B cell (primary cell): ENCODE data around the gene SLC6A20. TPM values are rescaled to one million over a fixed set of nuclear protein-coding genes. Genes with fewer than 3 reads are reported as not detected.

ENCODE experiments used
- ATAC-seq: fragments of 200-7000 bp; cut with Tn5 transposase; one replicate; pipeline ENCODE4 v1.10.0; 2021; ENCODE audit warnings: low read depth, mild to moderate bottlenecking, moderate number of reproducible peaks, moderate library complexity
- CTCF ChIA-PET: fragments of 350-600 bp; sonication (Branson Sonifier 250); formaldehyde crosslinking; loops from one replicate; lab custom pipeline; 2021; ENCODE audit warnings: antibody characterized with exemption, inconsistent platforms; lab: Charles Lee
- POLR2A ChIA-PET: fragments of 350-600 bp; sonication (Branson Sonifier 250); formaldehyde crosslinking; loops from one replicate; lab custom pipeline; 2021; ENCODE audit warnings: antibody characterized with exemption; lab: Charles Lee
- DNase-seq: peaks from one replicate; pipeline ENCODE4 v3.0.0; 2013
- H2AFZ ChIP-seq: 2 replicates; pipeline ENCODE4 v1.6.1; 2012; ENCODE audit warnings: mild to moderate bottlenecking, low read depth, low read length; ENCODE audit not compliant: insufficient read depth, poor library complexity, severe bottlenecking
- H3K27ac ChIP-seq, 2 donors: 1 replicate in 1 of 2; 2 replicates in 1 of 2; pipeline ENCODE4 v1.5.1; 2012 to 2013; ENCODE audit warnings: low read length in 2 of 2, mild to moderate bottlenecking in 2 of 2, moderate library complexity in 1 of 2
- H3K27me3 ChIP-seq, 4 experiments: fragments of 200-600 bp in 1 of 4; sonication (generic) in 1 of 4; replicated peaks in 1 of 4; 1 replicate in 2 of 4; 2 replicates in 2 of 4; pipeline versions ENCODE4 v1.6.1 to v1.7.0; 2013 to 2016; ENCODE audit warnings: low read length in 3 of 4, mild to moderate bottlenecking in 2 of 4, mixed read lengths in 1 of 4, moderate library complexity in 1 of 4; ENCODE audit not compliant: insufficient read depth in 4 of 4, control insufficient read depth in 3 of 4; ENCODE audit errors: control extremely low read depth in 1 of 4
- H3K36me3 ChIP-seq, 2 experiments: replicated peaks in 1 of 2; 1 replicate in 1 of 2; 2 replicates in 1 of 2; pipeline versions ENCODE4 v1.6.1 to v1.7.1; 2013; ENCODE audit warnings: low read length in 1 of 2; ENCODE audit not compliant: insufficient read depth in 2 of 2, control insufficient read depth in 1 of 2; ENCODE audit errors: control extremely low read depth in 1 of 2, extremely low read depth in 1 of 2
- H3K4me1 ChIP-seq, 2 donors: fragments of 200-600 bp in 1 of 2; sonication (generic) in 1 of 2; 1 replicate in 1 of 2; 2 replicates in 1 of 2; pipeline versions ENCODE4 v1.5.1 to v1.6.1; 2013 to 2017; ENCODE audit warnings: low read length in 2 of 2; ENCODE audit not compliant: control insufficient read depth in 2 of 2, insufficient read depth in 2 of 2
- H3K4me2 ChIP-seq: replicated peaks from 2 replicates; pipeline ENCODE3; 2012; ENCODE audit warnings: mild to moderate bottlenecking, low read depth, low read length; ENCODE audit not compliant: poor library complexity, severe bottlenecking
- H3K4me3 ChIP-seq, 5 experiments: fragments of 200-600 bp in 1 of 5; sonication (generic) in 1 of 5; 1 replicate in 3 of 5; 2 replicates in 2 of 5; pipeline versions ENCODE4 v1.5.1 to v1.7.0; 2011 to 2016; ENCODE audit warnings: low read length in 4 of 5, mild to moderate bottlenecking in 4 of 5, low read depth in 2 of 5, control low read depth in 1 of 5, moderate library complexity in 1 of 5; ENCODE audit not compliant: insufficient read depth in 1 of 5; ENCODE audit errors: control extremely low read depth in 1 of 5, extremely low read depth in 1 of 5
- H3K79me2 ChIP-seq: fragments of 200-600 bp; sonication (generic); one replicate; pipeline ENCODE4 v1.6.0; 2016; ENCODE audit warnings: low read length; ENCODE audit not compliant: control insufficient read depth, insufficient read depth
- H3K9ac ChIP-seq: fragments of 200-600 bp; sonication (generic); 2 replicates; pipeline ENCODE4 v1.6.1; 2017; ENCODE audit warnings: mild to moderate bottlenecking, low read length, moderate library complexity
- H3K9me3 ChIP-seq, 3 donors: one replicate each; pipeline versions ENCODE4 v1.6.1 to v1.7.1; 2013; ENCODE audit warnings: low read length in 2 of 3; ENCODE audit not compliant: control insufficient read depth in 2 of 3, insufficient read depth in 1 of 3; ENCODE audit errors: control extremely low read depth in 1 of 3
- H4K20me1 ChIP-seq: 2 replicates; pipeline ENCODE4 v1.6.0; 2012; ENCODE audit warnings: mild to moderate bottlenecking, low read length; ENCODE audit not compliant: insufficient read depth, control insufficient read depth, poor library complexity, severe bottlenecking
- H3K27ac Mint-ChIP-seq: one replicate; pipeline ENCODE4 v1.8.0; 2021; ENCODE audit warnings: mixed read lengths
- H3K27me3 Mint-ChIP-seq: one replicate; pipeline ENCODE4 v1.8.0; 2021; ENCODE audit warnings: mixed read lengths
- H3K4me1 Mint-ChIP-seq: one replicate; pipeline ENCODE4 v1.8.0; 2021; ENCODE audit warnings: mixed read lengths
- H3K4me3 Mint-ChIP-seq: one replicate; pipeline ENCODE4 v1.8.0; 2021; ENCODE audit warnings: mixed read lengths
- H3K9me3 Mint-ChIP-seq: one replicate; pipeline ENCODE4 v1.8.0; 2022; ENCODE audit warnings: mixed read lengths; ENCODE audit not compliant: insufficient read depth
- EZH2 ChIP-seq: IDR thresholded peaks from 2 replicates; pipeline ENCODE4 v1.6.1; 2012; ENCODE audit warnings: borderline replicate concordance, low read depth, mild to moderate bottlenecking, moderate library complexity, low read length; ENCODE audit not compliant: insufficient read depth, poor library complexity, severe bottlenecking
- WGBS: methylation state at CpG from one replicate; pipeline ENCODE4 v1.1.5; 2013; ENCODE audit warnings: missing lambda C conversion rate; ENCODE audit not compliant: insufficient coverage; 5-methylcytosine and 5-hydroxymethylcytosine counted together
- intact Hi-C: fragments of 100-400 bp; cut with micrococcal nuclease; formaldehyde crosslinking; loops from one replicate; pipeline ENCODE4 v1.10.0; 2022
- polyA plus RNA-seq: library from polyadenylated mRNA; depleted of rRNA; stranded (reverse); fragments of >200 nt; gene quantifications from 2 replicates; pipeline ENCODE4 v1.2.3, GENCODE V29; 2012
- total RNA-seq, 2 donors: library from RNA; stranded (reverse); fragments of 120-200 nt in 1 of 2; gene quantifications; 1 replicate in 1 of 2; 2 replicates in 1 of 2; pipeline versions ENCODE4 v1.2.3 to v1.2.4, GENCODE V29; 2013 to 2022
- TF ChIP-seq, protein P1 (sequence below): fragments of 200-600 bp; IDR thresholded peaks from one replicate; pipeline ENCODE4 v1.8.0; 2022; ENCODE audit warnings: antibody characterized with exemption, mild to moderate bottlenecking

Gene SLC6A20
- total and polyA plus RNA-seq, 2 donors (not counting 1 experiment from before 2014, with no cell fraction given), result 0.32 TPM; not detected in 1

DNA sequence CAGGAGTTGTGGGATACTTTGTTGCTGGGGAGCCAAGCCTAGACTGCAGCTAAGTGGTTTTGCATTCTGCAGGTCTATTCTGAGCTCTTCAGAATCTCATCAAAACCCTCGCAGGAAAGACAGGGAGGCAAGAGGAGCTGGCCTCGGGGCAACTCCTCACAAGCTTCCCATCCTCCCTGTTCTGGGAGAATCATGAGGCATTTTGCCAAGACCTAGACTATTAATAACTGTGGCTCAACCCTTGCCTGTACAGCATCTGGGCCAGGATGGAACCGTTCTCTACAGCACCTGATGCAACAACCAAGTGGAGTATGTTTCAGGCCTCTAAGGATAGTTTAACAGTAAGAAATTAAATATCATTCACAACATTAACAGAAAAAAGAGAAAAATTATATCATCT is 20.2 kb upstream of the SLC6A20 start:
- intact Hi-C loops, result no loop called here
- Histone ChIP-seq H3K4me2 (no peak overlapping the region), H3K9me3 (peaks cover 0 to 7% (median 7%) of the 10 kb centered on the region in 3 donors), H4K20me1 (no peaks in the 10 kb centered on the region), H3K27ac (no peak overlapping the region), H3K4me3 (no peak overlapping the region), H3K9ac (no peak overlapping the region), H3K27me3 (no peaks in the 10 kb centered on the region), H2AFZ (no peak overlapping the region), H3K4me1 (peaks cover 6 to 10% of the 10 kb centered on the region in 2 donors), H3K36me3 (no peaks in the 10 kb centered on the region), H3K79me2 (no peaks in the 10 kb centered on the region)
- no peak for DNase-seq
- H3K9me3 Mint-ChIP-seq, result no peaks in the 10 kb centered on the region
- H3K27me3 Mint-ChIP-seq, result no peaks in the 10 kb centered on the region
- 92% methylated on average over 2 of the region's 3 CpGs for WGBS
- peaks cover 24% of the 10 kb centered on the region for H3K4me1 Mint-ChIP-seq
- TF ChIP-seq, protein P1, sequence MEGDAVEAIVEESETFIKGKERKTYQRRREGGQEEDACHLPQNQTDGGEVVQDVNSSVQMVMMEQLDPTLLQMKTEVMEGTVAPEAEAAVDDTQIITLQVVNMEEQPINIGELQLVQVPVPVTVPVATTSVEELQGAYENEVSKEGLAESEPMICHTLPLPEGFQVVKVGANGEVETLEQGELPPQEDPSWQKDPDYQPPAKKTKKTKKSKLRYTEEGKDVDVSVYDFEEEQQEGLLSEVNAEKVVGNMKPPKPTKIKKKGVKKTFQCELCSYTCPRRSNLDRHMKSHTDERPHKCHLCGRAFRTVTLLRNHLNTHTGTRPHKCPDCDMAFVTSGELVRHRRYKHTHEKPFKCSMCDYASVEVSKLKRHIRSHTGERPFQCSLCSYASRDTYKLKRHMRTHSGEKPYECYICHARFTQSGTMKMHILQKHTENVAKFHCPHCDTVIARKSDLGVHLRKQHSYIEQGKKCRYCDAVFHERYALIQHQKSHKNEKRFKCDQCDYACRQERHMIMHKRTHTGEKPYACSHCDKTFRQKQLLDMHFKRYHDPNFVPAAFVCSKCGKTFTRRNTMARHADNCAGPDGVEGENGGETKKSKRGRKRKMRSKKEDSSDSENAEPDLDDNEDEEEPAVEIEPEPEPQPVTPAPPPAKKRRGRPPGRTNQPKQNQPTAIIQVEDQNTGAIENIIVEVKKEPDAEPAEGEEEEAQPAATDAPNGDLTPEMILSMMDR, result no peak
- no peak for TF ChIP-seq EZH2
- ChIA-PET CTCF (no interaction called here), POLR2A (no interaction called here)
- no peak overlapping the region for H3K27ac Mint-ChIP-seq
- ATAC-seq, result no peak
- H3K4me3 Mint-ChIP-seq, result no peak overlapping the region

DNA sequence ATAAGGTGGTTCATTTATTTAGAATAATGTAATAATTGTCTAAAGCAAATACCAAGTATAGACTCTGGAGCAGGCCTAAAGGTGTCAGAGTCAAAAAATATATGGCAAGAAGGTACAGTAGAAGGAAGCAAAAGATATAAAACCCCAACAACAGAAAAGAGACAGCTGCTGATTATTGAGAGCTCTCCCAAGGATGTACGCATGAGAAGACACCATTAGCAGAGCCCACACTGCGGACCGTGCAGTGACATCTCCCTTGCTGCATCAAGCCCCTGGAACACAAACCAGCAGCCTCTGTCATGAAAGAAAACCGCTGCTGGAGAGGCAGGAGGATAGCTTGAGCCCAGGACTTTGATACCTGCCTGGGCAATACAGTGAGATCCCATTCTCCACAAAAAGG is 18.0 kb upstream of the SLC6A20 start:
- H4K20me1 ChIP-seq, result no peaks in the 10 kb centered on the region
- 38% methylated on average over 3 of the region's 4 CpGs for WGBS
- CTCF ChIA-PET, result interaction anchor here (0.6 kb wide), 1 partner anchor 88 kb away, joined by 3 read pairs; no protein-coding TSS in a partner anchor

More for the DNA sequence above, 18.0 kb upstream of the SLC6A20 start:
- no peak overlapping the region for H3K4me3 ChIP-seq
- Mint-ChIP-seq H3K4me1 (peaks cover 24% of the 10 kb centered on the region), H3K27ac (no peak overlapping the region), H3K27me3 (no peaks in the 10 kb centered on the region), H3K9me3 (no peaks in the 10 kb centered on the region), H3K4me3 (no peak overlapping the region)
- peaks cover 0 to 7% (median 7%) of the 10 kb centered on the region in 3 donors for H3K9me3 ChIP-seq
- no peak overlapping the region for H3K4me2 ChIP-seq
- TF ChIP-seq EZH2, result no peak
- no peaks in the 10 kb centered on the region for H3K36me3 ChIP-seq
- H3K9ac ChIP-seq, result no peak overlapping the region
- ATAC-seq (no peak), DNase-seq (no peak)
- peaks cover 6 to 10% of the 10 kb centered on the region in 2 donors for H3K4me1 ChIP-seq
- no peaks in the 10 kb centered on the region for H3K27me3 ChIP-seq
- intact Hi-C loops, result no loop called here
- POLR2A ChIA-PET, result no interaction called here
- H3K79me2 ChIP-seq, result no peaks in the 10 kb centered on the region
- no peak overlapping the region for H3K27ac ChIP-seq
- H2AFZ ChIP-seq, result no peak overlapping the region
